Measurements from ENCODE around the gene ECEL1. TPM values are rescaled to one million over a fixed set of nuclear protein-coding genes. Genes with fewer than 3 reads are reported as not detected.

Gene ECEL1
- total RNA-seq, result not detected in 2 replicates

GRCh38 chr2:232487385-232488096 is at the start of gene ECEL1:
ECEL1 (minus strand) TSS chr2:232487834; CDS start chr2:232486653, 1,181 bp downstream.

GRCh38 chr2:232525791-232526371 is 38.2 kb upstream of the ECEL1 start, which contains the start of gene CHRND:
CHRND (plus strand) TSS chr2:232526160; CDS start chr2:232526216, 56 bp downstream.

GRCh38 chr2:232519581-232520438 is 32.2 kb upstream of the ECEL1 start, which contains the start of gene PRSS56:
PRSS56 (plus strand) TSS chr2:232520388; CDS start chr2:232520599, 211 bp downstream.

GRCh38 chr2:232455426-232456255 is 32.0 kb downstream of the ECEL1 start, which contains the start of gene ALPI:
ALPI (plus strand) TSS chr2:232456153; CDS start chr2:232456200, 47 bp downstream.

Other genes starting within 250 kb of the ECEL1 start
- not detected in 2 replicates for gene ALPP, start 109.1 kb downstream of the ECEL1 start, total RNA-seq
- gene ALPG, start 81.0 kb downstream of the ECEL1 start, total RNA-seq, result not detected in 2 replicates
- not detected in 2 replicates for gene ALPI, start 31.7 kb downstream of the ECEL1 start, total RNA-seq
- not detected in 2 replicates for gene PRSS56, start 32.6 kb upstream of the ECEL1 start, total RNA-seq
- gene CHRND, start 38.3 kb upstream of the ECEL1 start, total RNA-seq, result not detected in 2 replicates
- gene CHRNG, start 51.9 kb upstream of the ECEL1 start, total RNA-seq, result not detected in 2 replicates
- 2.1 and 3.2 TPM in 2 replicates for gene TIGD1, start 62.7 kb upstream of the ECEL1 start, total RNA-seq
- gene EIF4E2, start 62.9 kb upstream of the ECEL1 start, total RNA-seq, result 84.4 and 85.9 TPM in 2 replicates
- gene EFHD1, start 145.8 kb upstream of the ECEL1 start, total RNA-seq, result 0.45 TPM in 1 of 2 replicates, not detected in the other
- 21.3 and 26.9 TPM in 2 replicates for gene GIGYF2, start 209.5 kb upstream of the ECEL1 start, total RNA-seq

Data from bronchus fibroblast of lung (primary cell).